ENCODE data around the gene SLC7A1.

Gene SLC7A1

GRCh38 chr13:29522044-29522685 is 73.3 kb downstream of the SLC7A1 start:
- no peak for TF ChIP-seq CTCF (IDR thresholded peaks at IDR 0.05; ENCODE audit: low read length, missing control alignments)
- H3K4me3 ChIP-seq (replicated peaks; ENCODE audit: low read depth, low read length) = no peak overlapping the region
- peak; percentile 97 for DNase-seq (ENCODE audit: low read depth)

GRCh38 chr13:29521336-29521735 is 74.2 kb downstream of the SLC7A1 start:
- H3K4me3 ChIP-seq (replicated peaks; ENCODE audit: low read depth, low read length) = no peak overlapping the region
- no peak for DNase-seq (ENCODE audit: low read depth)
- no peak for TF ChIP-seq CTCF (IDR thresholded peaks at IDR 0.05; ENCODE audit: low read length, missing control alignments)

GRCh38 chr13:29520671-29521070 is 74.8 kb downstream of the SLC7A1 start:
- H3K4me3 ChIP-seq (replicated peaks; ENCODE audit: low read depth, low read length) = no peak overlapping the region
- DNase-seq (ENCODE audit: low read depth) = peak; percentile 63
- TF ChIP-seq CTCF (IDR thresholded peaks at IDR 0.05; ENCODE audit: low read length, missing control alignments) = no peak

- no peak for DNase-seq (ENCODE audit: low read depth)
- TF ChIP-seq CTCF (IDR thresholded peaks at IDR 0.05; ENCODE audit: low read length, missing control alignments) = no peak
- H3K4me3 ChIP-seq (replicated peaks; ENCODE audit: low read depth, low read length) = no peak overlapping the region
Measured at GRCh38 chr13:29519921-29520320, 75.6 kb downstream of the SLC7A1 start.

GRCh38 chr13:29516880-29517279 is 78.6 kb downstream of the SLC7A1 start:
- TF ChIP-seq CTCF (IDR thresholded peaks at IDR 0.05; ENCODE audit: low read length, missing control alignments) = no peak
- no peak for DNase-seq (ENCODE audit: low read depth)

GRCh38 chr13:29516012-29516411 is 79.5 kb downstream of the SLC7A1 start:
- DNase-seq (ENCODE audit: low read depth) = peak; percentile 44
- H3K4me3 ChIP-seq (replicated peaks; ENCODE audit: low read depth, low read length) = no peak overlapping the region
- TF ChIP-seq CTCF (IDR thresholded peaks at IDR 0.05; ENCODE audit: low read length, missing control alignments) = no peak

More at GRCh38 chr13:29516880-29517279, 78.6 kb downstream of the SLC7A1 start:
- H3K4me3 ChIP-seq (replicated peaks; ENCODE audit: low read depth, low read length) = no peak overlapping the region

GRCh38 chr13:29515372-29515771 is 80.1 kb downstream of the SLC7A1 start:
- no peak for TF ChIP-seq CTCF (IDR thresholded peaks at IDR 0.05; ENCODE audit: low read length, missing control alignments)
- no peak overlapping the region for H3K4me3 ChIP-seq (replicated peaks; ENCODE audit: low read depth, low read length)
- DNase-seq (ENCODE audit: low read depth) = no peak
